CD4-positive, alpha-beta T cell treated with Interleukin-17A for 1 hour (primary cell): Measurements from ENCODE around the gene RFT1.
"Not testable (repeated sequence)": the region's sequence is repeated elsewhere in the genome, so short reads cannot be mapped to it uniquely, and the experiment has no call there.

Experiments
- DNase-seq: peaks from one replicate; pipeline ENCODE4 v3.0.0-alpha.2; 2020

RFT1 gene

GRCh38 chr3:53054233-53054632, 76.0 kb downstream of the RFT1 start:
- not testable (repeated sequence) for DNase-seq

GRCh38 chr3:53051929-53052328, 78.3 kb downstream of the RFT1 start:
- DNase-seq: no peak

- DNase-seq: no peak
These were observed 80.2 kb downstream of the RFT1 start for GRCh38 chr3:53049987-53050386.

- DNase-seq: peak; percentile 76
These were observed 83.8 kb downstream of the RFT1 start for GRCh38 chr3:53046171-53047170.

DNA sequence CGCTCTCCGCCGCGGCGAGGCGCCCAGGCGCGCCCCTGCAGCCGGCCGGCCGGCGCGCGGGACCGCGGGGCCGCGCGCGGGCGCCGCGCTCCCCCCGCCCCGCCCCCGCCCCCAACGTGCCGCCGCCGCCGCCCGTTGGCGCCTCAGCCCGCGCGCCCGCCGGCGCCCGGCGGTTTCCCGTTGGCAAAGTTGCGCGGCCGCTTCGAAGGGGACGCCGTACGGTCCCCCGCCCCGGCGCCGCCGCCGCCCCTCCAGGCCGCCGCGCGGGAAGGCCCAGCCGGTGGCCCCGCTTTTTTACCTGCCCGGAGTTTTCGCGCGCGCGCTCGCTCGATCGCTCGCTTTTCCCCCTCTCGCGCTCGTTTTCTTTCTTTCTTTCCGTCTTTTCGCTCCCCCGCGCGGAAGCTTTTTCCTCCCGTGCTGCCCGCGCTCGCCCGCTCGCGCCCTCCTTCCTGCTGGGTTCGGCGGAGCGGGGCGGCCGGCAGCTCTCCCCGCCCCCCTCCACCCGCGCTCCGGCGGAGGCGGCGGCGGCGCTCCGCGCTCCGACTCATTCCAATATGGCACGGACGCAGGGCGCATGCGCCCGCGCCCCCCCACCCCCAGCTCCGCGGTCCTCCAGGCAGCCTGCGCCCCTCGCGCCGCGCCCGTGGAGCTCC, 84.6 kb downstream of the RFT1 start, which contains the start of gene SFMBT1:
Gene SFMBT1, minus strand, starts transcription at position 556 of the 653 bp plus-strand sequence. CDS start 76,945 bp downstream, outside the sequence.
- DNase-seq: peak; percentile 82

- DNase-seq: peak; percentile 77
These were observed 85.3 kb downstream of the RFT1 start for GRCh38 chr3:53044711-53045517.

GRCh38 chr3:53044371-53044710, 85.9 kb downstream of the RFT1 start:
- DNase-seq: no peak

DNA sequence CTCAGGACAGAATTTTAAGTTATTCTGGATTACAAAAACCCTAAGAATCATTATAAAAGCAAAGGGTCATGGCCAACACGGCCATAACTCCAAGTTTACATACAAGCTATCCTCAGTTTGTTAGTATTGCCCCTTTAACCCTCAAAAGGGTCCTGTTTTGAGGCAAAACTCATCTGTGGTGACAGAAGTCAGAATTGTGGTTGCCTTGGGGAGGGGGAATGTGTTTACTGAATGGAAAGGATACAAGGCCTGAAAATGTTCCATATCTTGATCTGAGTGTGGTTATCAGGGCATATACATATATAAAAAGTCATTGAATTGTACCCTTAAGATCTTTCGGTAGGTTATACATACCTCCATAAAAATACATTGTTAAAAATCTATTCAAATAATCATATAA, 86.5 kb downstream of the RFT1 start:
- peak; percentile 29 for DNase-seq

GRCh38 chr3:53042651-53043050, 87.6 kb downstream of the RFT1 start:
- DNase-seq: no peak

DNA sequence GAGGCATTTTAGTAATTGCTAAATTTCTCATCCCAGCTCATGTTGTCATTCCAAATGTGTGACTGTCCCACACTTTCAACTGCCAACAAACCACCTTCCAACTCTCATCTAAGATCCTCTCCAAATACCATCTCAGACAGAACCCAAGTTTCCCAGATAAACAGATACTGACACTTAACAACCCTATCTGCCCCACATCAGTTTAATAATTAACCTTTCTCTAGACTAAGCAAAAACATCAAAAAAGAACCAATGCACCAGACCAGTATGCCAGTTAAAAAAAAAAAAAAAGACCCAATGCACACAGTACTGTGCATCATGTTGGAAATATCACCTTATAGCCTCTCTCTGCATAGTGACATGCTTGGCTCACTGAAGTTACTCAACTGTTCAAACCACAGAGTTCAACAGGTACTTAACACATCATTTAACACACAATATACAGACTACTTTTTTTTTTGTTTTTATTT, 89.8 kb downstream of the RFT1 start:
- DNase-seq: no peak

- DNase-seq: no peak
These were observed 90.9 kb downstream of the RFT1 start for GRCh38 chr3:53039376-53039752.

DNA sequence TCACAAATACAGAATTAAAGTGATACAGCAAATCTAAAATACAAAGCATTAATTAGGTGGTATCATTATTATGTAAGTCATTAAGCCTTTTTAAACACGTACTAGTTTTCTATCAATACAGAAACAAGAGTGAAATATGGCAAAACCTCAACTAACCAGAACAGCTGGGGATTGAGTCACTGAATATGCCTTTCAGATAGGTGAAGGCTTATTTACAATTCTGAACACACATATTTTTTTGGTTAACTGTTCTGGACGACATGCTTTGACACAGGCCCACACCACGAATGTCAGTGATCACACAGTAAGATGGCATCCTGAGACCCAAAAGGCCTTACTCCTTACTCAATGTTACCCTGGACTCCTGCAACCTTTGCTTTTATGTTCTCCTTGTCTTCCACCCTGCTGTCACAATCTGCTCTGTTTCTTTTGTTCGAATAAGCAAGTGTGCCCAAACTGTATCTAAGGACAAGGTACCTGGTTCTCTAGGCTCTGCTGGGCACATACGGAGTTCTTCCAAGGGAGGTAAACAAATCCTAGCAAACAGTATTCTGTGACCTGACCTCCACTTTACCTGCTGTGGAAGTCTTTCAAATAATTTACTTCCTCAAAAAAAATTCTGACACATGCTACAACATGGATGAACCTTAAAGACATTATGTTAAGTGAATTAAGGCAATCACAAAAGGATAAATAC, 91.4 kb downstream of the RFT1 start:
- DNase-seq: no peak
